PFSK-1 (cell line): ENCODE results near the gene KCNRG.

Experiments used
- FOXP2 ChIP-seq: optimal IDR thresholded peaks from 2 replicates; pipeline ENCODE3; 2011; ENCODE audit warnings: borderline replicate concordance, control low read depth, inconsistent platforms; ENCODE audit not compliant: insufficient read depth; ENCODE audit errors: extremely low read length, extremely low read depth
- POLR2AphosphoS5 ChIP-seq: IDR thresholded peaks from 2 replicates; pipeline ENCODE4 v1.6.1; 2012; ENCODE audit warnings: low read depth, mild to moderate bottlenecking, control low read depth, low read length, moderate library complexity
- SIN3A ChIP-seq: IDR thresholded peaks from 2 replicates; pipeline ENCODE4 v1.6.1; 2012; ENCODE audit warnings: mild to moderate bottlenecking, low read length, moderate library complexity, borderline replicate concordance; ENCODE audit not compliant: insufficient read depth
- TAF1 ChIP-seq: IDR thresholded peaks from 2 replicates; pipeline ENCODE4 v1.6.1; 2012; ENCODE audit warnings: low read length, control low read depth, borderline replicate concordance; ENCODE audit not compliant: insufficient read depth
- TF ChIP-seq, protein P1 (sequence below), 2 experiments: IDR thresholded peaks; 2 replicates each; pipeline versions ENCODE4 v1.6.1 to v1.8.0; 2011 to 2012; ENCODE audit warnings: low read depth in 2 of 2, low read length in 2 of 2, control low read depth in 1 of 2, inconsistent platforms in 1 of 2, mild to moderate bottlenecking in 1 of 2, moderate library complexity in 1 of 2; ENCODE audit not compliant: insufficient read depth in 1 of 2

DNA sequence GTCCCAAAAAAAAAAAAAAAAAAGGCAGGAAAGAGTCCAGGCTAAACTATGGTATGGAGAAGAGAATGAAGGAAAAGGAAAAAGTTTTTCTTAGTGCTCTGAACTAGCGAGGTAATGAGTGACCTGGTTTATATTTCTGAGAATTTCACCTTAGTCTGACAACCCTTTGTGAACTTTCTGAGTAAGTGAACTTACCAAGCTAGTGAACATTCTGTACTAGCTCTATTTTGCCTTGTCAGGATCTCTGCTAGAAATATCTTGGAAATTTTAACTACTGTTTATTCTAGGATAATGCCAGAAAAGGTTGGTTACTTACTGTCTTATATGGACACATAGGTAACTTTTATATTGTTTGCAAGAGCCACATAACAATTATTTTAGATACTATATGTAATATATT, 14.0 kb upstream of the KCNRG start:
- TF ChIP-seq POLR2AphosphoS5 (no peak), SIN3A (no peak), TAF1 (no peak), FOXP2 (no peak)
- TF ChIP-seq, protein P1, sequence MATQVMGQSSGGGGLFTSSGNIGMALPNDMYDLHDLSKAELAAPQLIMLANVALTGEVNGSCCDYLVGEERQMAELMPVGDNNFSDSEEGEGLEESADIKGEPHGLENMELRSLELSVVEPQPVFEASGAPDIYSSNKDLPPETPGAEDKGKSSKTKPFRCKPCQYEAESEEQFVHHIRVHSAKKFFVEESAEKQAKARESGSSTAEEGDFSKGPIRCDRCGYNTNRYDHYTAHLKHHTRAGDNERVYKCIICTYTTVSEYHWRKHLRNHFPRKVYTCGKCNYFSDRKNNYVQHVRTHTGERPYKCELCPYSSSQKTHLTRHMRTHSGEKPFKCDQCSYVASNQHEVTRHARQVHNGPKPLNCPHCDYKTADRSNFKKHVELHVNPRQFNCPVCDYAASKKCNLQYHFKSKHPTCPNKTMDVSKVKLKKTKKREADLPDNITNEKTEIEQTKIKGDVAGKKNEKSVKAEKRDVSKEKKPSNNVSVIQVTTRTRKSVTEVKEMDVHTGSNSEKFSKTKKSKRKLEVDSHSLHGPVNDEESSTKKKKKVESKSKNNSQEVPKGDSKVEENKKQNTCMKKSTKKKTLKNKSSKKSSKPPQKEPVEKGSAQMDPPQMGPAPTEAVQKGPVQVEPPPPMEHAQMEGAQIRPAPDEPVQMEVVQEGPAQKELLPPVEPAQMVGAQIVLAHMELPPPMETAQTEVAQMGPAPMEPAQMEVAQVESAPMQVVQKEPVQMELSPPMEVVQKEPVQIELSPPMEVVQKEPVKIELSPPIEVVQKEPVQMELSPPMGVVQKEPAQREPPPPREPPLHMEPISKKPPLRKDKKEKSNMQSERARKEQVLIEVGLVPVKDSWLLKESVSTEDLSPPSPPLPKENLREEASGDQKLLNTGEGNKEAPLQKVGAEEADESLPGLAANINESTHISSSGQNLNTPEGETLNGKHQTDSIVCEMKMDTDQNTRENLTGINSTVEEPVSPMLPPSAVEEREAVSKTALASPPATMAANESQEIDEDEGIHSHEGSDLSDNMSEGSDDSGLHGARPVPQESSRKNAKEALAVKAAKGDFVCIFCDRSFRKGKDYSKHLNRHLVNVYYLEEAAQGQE (IDR thresholded peaks at IDR 0.05; ENCODE audit: insufficient read depth in 1 of 2, low read depth in 2 of 2, low read length in 2 of 2), result no peak
